Astrocyte (in vitro differentiated cells and primary cell): ENCODE results near the gene GFRA4.

Experiments used
- CTCF ChIP-seq: IDR thresholded peaks from 2 replicates; pipeline ENCODE4 v1.5.1; 2011; ENCODE audit warnings: low read depth, mild to moderate bottlenecking, inconsistent platforms, low read length, moderate library complexity; ENCODE audit not compliant: insufficient read depth
- EZH2 ChIP-seq: IDR thresholded peaks from 2 replicates; pipeline ENCODE4 v1.6.1; 2012; ENCODE audit warnings: mild to moderate bottlenecking, low read length, inconsistent platforms; ENCODE audit not compliant: insufficient read depth

- TF ChIP-seq CTCF (no peak), EZH2 (no peak)
Measured at GRCh38 chr20:3671986-3672546, 8.9 kb upstream of the GFRA4 start.
